Lung (tissue), 12 donors: ENCODE data around the gene USP6NL. TPM values are rescaled to one million over a fixed set of nuclear protein-coding genes. Genes with fewer than 3 reads are reported as not detected.
A peak's percentile ranks its signal among the peaks of the same experiment; 100 is the strongest.

Experiments used
- ATAC-seq: fragments of 200-7000 bp; cut with Tn5 transposase; one replicate; pipeline ENCODE4 v1.9.1; 2020; ENCODE audit warnings: moderate number of reproducible peaks; ENCODE audit not compliant: insufficient read depth, low FRiP score
- DNase-seq, 3 donors: peaks; one replicate each; pipeline ENCODE4 v3.0.0-alpha.2; 2013 to 2017
- H3K27ac ChIP-seq, 2 donors: one replicate each; pipeline ENCODE4 v1.5.1; 2013; ENCODE audit warnings: mild to moderate bottlenecking in 2 of 2, moderate library complexity in 2 of 2, control low read depth in 1 of 2, inconsistent platforms in 1 of 2, low read depth in 1 of 2, low read length in 1 of 2
- H3K27me3 ChIP-seq, 3 donors: one replicate each; pipeline ENCODE4 v1.5.1; 2013; ENCODE audit warnings: low read length in 2 of 3; ENCODE audit not compliant: control insufficient read depth in 3 of 3, insufficient read depth in 3 of 3
- H3K36me3 ChIP-seq, 4 donors: one replicate each; pipeline ENCODE4 v1.5.1; 2013; ENCODE audit warnings: low read length in 4 of 4, mild to moderate bottlenecking in 1 of 4, moderate library complexity in 1 of 4; ENCODE audit not compliant: control insufficient read depth in 4 of 4, insufficient read depth in 4 of 4
- H3K4me1 ChIP-seq, 5 donors: one replicate each; pipeline ENCODE4 v1.5.1; 2013; ENCODE audit warnings: low read length in 5 of 5, mild to moderate bottlenecking in 2 of 5, moderate library complexity in 1 of 5; ENCODE audit not compliant: control insufficient read depth in 5 of 5, insufficient read depth in 5 of 5
- H3K4me3 ChIP-seq: one replicate; pipeline ENCODE4 v1.5.1; 2013; ENCODE audit warnings: mild to moderate bottlenecking, control low read depth, moderate library complexity
- H3K9ac ChIP-seq, 2 donors: one replicate each; pipeline ENCODE4 v1.5.1; 2013; ENCODE audit warnings: low read length in 2 of 2, control low read depth in 1 of 2; ENCODE audit not compliant: insufficient read depth in 1 of 2
- H3K9me3 ChIP-seq, 4 donors: one replicate each; pipeline ENCODE4 v1.5.1; 2013; ENCODE audit warnings: low read length in 3 of 4, mild to moderate bottlenecking in 1 of 4, moderate library complexity in 1 of 4; ENCODE audit not compliant: control insufficient read depth in 4 of 4, insufficient read depth in 3 of 4
- CTCF ChIP-seq: IDR thresholded peaks from 2 replicates; pipeline ENCODE4 v1.5.1; 2012; ENCODE audit warnings: mild to moderate bottlenecking; ENCODE audit errors: control extremely low read depth, extremely low read depth
- WGBS, 2 donors: extraction: QIAGEN DNeasy Blood & Tissue Kit; methylation state at CpG; one replicate each; pipeline ENCODE4 v1.1.7; 2013; 5-methylcytosine and 5-hydroxymethylcytosine counted together
- polyA plus RNA-seq, 2 donors: library from polyadenylated mRNA; stranded (reverse); fragments of 200-250 nt; gene quantifications; one replicate each; pipeline ENCODE4 v1.2.1, GENCODE V29; 2013
- total RNA-seq, 2 donors: library from RNA; depleted of rRNA in 1 of 2; stranded (reverse); fragments of >200 nt in 1 of 2; gene quantifications; one replicate each; pipeline ENCODE4 v1.2.1, GENCODE V29; 2014 to 2021
- donor health status: control.
- donor health status: control.
- donor health status: Bipolar disorder and iron deficiency.
- donor health status: healthy.
- donor health status: DM: yes; HTN: yes; CAD: no.

USP6NL gene
- total and polyA plus RNA-seq, 4 donors: 5.4 to 41.7 (median 13.4) TPM

- no peak for TF ChIP-seq CTCF
- DNase-seq (no peak), ATAC-seq (no peak)
- Histone ChIP-seq H3K4me1 (peaks cover under 1 to 9% (median 4%) of the 10 kb centered on the region in 5 donors), H3K9me3 (peaks cover 0 to 2% (median 0%) of the 10 kb centered on the region in 4 donors), H3K9ac (no peak overlapping the region), H3K36me3 (no peaks in the 10 kb centered on the region), H3K27ac (no peak overlapping the region), H3K27me3 (no peaks in the 10 kb centered on the region), H3K4me3 (no peak overlapping the region)
Observed at GRCh38 chr10:11615396-11615795, 3.9 kb upstream of the USP6NL start.

DNA sequence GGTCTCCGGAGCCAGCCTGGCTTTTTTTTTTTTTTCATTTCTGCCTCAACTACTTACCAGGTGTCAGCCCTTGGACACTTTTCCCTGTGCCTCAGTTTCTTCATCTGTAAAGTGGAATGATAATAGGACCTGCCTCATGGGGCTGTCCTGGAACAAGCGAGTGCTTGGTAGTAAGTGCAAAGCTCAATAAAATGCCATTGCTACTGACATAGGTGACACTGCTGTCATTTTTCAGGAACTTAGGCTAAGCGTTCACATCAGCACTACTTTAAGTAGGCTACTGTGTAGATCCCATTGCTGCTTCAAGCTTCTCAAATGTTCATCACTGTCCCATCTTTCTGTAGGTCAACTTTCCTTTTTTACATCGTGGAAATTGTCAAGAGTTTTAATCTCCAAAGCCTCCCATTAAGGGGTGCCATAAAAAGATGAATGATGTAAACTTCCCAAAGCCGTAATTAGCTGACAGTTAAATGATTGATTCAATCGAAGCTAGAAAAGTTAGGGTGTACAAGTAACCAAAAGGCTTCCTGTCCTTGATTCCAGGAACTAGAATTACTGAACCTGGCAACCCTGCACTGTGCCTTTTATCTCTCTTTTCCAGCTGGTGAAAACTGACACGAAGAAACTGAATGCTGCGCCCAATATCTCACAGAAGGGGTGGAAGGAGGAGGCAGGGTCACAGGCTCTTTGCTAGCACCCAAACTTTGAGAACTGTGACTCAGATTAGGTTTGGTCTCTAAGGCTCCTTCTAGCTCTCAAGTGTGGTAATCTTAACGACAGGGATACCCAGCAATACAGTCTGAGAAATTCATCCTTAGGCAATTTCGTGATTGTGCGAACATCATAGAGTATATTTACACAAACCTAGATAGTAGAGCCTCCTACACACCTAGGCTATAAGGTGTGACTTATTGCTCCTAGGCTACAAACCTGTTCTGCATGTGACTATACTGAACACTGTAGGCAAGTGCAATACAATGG is 861 bp upstream of the USP6NL start:
- WGBS, 2 donors: 5 to 11% methylated on average over 11 of the region's 11 CpGs
- TF ChIP-seq CTCF: no peak
- peak in 2 of 3 donors; percentile 40 to 53 for DNase-seq
- Histone ChIP-seq H3K36me3 (no peaks in the 10 kb centered on the region), H3K4me3 (peak overlapping the region; percentile 90), H3K4me1 (peaks cover 4 to 25% (median 9%) of the 10 kb centered on the region in 5 donors), H3K27ac (peak overlapping the region; percentile 92 to 96), H3K9me3 (peaks cover 0 to 2% (median 0%) of the 10 kb centered on the region in 4 donors), H3K9ac (peak overlapping the region; percentile 11 to 57), H3K27me3 (no peaks in the 10 kb centered on the region)
- no peak for ATAC-seq

- DNase-seq (peak; percentile 50 to 61 (median 59)), ATAC-seq (no peak)
- H3K4me3 ChIP-seq: peak overlapping the region; percentile 90
- peaks cover 4 to 25% (median 9%) of the 10 kb centered on the region in 5 donors for H3K4me1 ChIP-seq
- TF ChIP-seq CTCF: no peak
- H3K27ac ChIP-seq: peak overlapping the region; percentile 92 to 96
- peak overlapping the region; percentile 79 for H3K9ac ChIP-seq
- no peaks in the 10 kb centered on the region for H3K27me3 ChIP-seq
- H3K9me3 ChIP-seq: no peaks in the 10 kb centered on the region
- 0 to 1% methylated on average over 31 to 43 of the region's 43 CpGs for WGBS, 2 donors
- H3K36me3 ChIP-seq: no peaks in the 10 kb centered on the region
Observed at GRCh38 chr10:11610826-11611247, 613 bp downstream of the USP6NL start.
